H1 (cell line): ENCODE measurements around the gene PI4K2A. TPM values are rescaled to one million over a fixed set of nuclear protein-coding genes. Genes with fewer than 3 reads are reported as not detected.
A peak's percentile ranks its signal among the peaks of the same experiment; 100 is the strongest.

Experiments
- POLR2AphosphoS5 ChIP-seq: IDR thresholded peaks from 2 replicates; pipeline ENCODE4 v1.6.1; 2011; ENCODE audit warnings: low read depth, low read length
- polyA plus RNA-seq, 7 experiments: library from polyadenylated mRNA; depleted of rRNA in 3 of 7; stranded (reverse) in 5 of 7; unstranded in 2 of 7; fragments of >200 nt in 5 of 7; fragments of 200-250 nt in 2 of 7; gene quantifications; 1 replicate in 5 of 7; 2 replicates in 1 of 7; 4 replicates in 1 of 7; pipeline versions ENCODE4 v1.2.1 to v1.2.3, GENCODE V29; 2011 to 2013; ENCODE audit warnings: missing spikeins in 2 of 7, mixed read lengths in 2 of 7
- total RNA-seq: library from RNA; stranded (reverse); fragmentation: NEBNext Ultra II Directional; extraction: Animal tissue kit (Norgen Biotek cat#: 25700); gene quantifications from 2 replicates; pipeline ENCODE4 v1.2.1, GENCODE V29; 2021
- TF ChIP-seq, protein P1 (sequence below): IDR thresholded peaks from 2 replicates; pipeline ENCODE4 v1.6.1; 2012; ENCODE audit warnings: inconsistent platforms

Gene PI4K2A
- total and polyA plus RNA-seq, 2 of the 8 experiments (the other 6 are each of a cell fraction or from before 2014, with no cell fraction given), result 20.7 to 21.9 TPM

DNA sequence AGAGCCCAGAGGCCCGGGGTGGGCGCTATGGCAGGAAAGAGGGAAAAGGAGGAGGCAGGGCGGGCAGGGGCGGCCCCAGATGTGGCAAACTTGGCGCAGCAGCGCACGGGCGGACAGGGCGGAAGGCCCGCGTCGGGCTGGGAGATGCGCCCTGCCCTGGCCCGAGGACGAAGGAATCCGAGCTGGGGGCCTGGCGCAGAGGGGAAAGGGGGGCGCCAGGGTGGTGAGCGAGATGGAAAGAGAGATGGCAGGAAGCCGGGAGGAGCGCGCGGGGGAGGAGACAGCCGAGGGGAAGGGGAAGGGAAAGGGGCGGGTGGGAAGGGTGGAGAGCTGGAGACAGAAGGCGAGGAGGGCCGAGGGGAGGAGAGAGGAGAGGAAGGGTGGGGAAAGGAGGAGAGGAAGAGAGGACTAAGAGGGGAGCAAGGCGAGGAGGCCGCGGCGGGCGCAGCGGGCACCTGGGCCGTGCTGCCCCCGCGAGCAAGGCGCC, 72.9 kb downstream of the PI4K2A start, which contains the start of gene MARVELD1 (continued):
- TF ChIP-seq POLR2AphosphoS5, result peak; percentile 59; the same call in 1 of the 2 replicates
- TF ChIP-seq, protein P1, sequence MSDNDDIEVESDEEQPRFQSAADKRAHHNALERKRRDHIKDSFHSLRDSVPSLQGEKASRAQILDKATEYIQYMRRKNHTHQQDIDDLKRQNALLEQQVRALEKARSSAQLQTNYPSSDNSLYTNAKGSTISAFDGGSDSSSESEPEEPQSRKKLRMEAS, result peak; percentile 19; the same call in 1 of the 2 replicates
